Common myeloid progenitor, CD34-positive (primary cell): ENCODE measurements around the gene INTS7.

ENCODE experiments used
- CTCF ChIA-PET: fragments of 350-600 bp; sonication (Branson Sonifier 250); formaldehyde crosslinking; loops from one replicate; lab custom pipeline; 2021; ENCODE audit warnings: antibody characterized with exemption; lab: Charles Lee
- POLR2A ChIA-PET: fragments of 350-600 bp; sonication (Branson Sonifier 250); formaldehyde crosslinking; loops from one replicate; lab custom pipeline; 2021; ENCODE audit warnings: antibody characterized with exemption; lab: Charles Lee
- DNase-seq, 3 donors: peaks; one replicate each; pipeline versions ENCODE4 v3.0.0 to v3.0.0-alpha.2; 2013
- H3K27ac ChIP-seq, 2 experiments: 1 replicate in 1 of 2; 2 replicates in 1 of 2; pipeline ENCODE4 v1.7.0; 2013; ENCODE audit warnings: inconsistent platforms in 2 of 2, low read length in 2 of 2, mild to moderate bottlenecking in 2 of 2, low read depth in 1 of 2, moderate library complexity in 1 of 2; ENCODE audit not compliant: severe bottlenecking in 2 of 2, insufficient read depth in 1 of 2, poor library complexity in 1 of 2
- H3K27me3 ChIP-seq, 5 experiments: replicated peaks in 2 of 5; 1 replicate in 3 of 5; 2 replicates in 2 of 5; pipeline versions ENCODE4 v1.6.1 to v1.7.0; 2013; ENCODE audit warnings: low read length in 4 of 5, mild to moderate bottlenecking in 2 of 5, moderate library complexity in 2 of 5, inconsistent platforms in 1 of 5; ENCODE audit not compliant: insufficient read depth in 5 of 5, control insufficient read depth in 4 of 5
- H3K36me3 ChIP-seq, 4 experiments: 1 replicate in 2 of 4; 2 replicates in 2 of 4; pipeline versions ENCODE4 v1.6.1 to v1.7.0; 2013; ENCODE audit warnings: low read length in 3 of 4, control low read depth in 1 of 4, mild to moderate bottlenecking in 1 of 4; ENCODE audit not compliant: control insufficient read depth in 4 of 4, insufficient read depth in 4 of 4
- H3K4me1 ChIP-seq, 4 experiments: 1 replicate in 3 of 4; 2 replicates in 1 of 4; pipeline versions ENCODE4 v1.6.1 to v1.7.1; 2013; ENCODE audit warnings: low read length in 3 of 4, mild to moderate bottlenecking in 3 of 4, control low read depth in 1 of 4, inconsistent platforms in 1 of 4, moderate library complexity in 1 of 4; ENCODE audit not compliant: control insufficient read depth in 4 of 4, insufficient read depth in 4 of 4; ENCODE audit errors: control extremely low read depth in 1 of 4
- H3K4me3 ChIP-seq, 7 experiments: 1 replicate in 4 of 7; 2 replicates in 3 of 7; pipeline versions ENCODE4 v1.5.1 to v1.7.0; 2013; ENCODE audit warnings: mild to moderate bottlenecking in 7 of 7, low read length in 6 of 7, moderate library complexity in 6 of 7, inconsistent platforms in 2 of 7, low read depth in 2 of 7, control low read depth in 1 of 7; ENCODE audit not compliant: insufficient read depth in 4 of 7, control insufficient read depth in 1 of 7; ENCODE audit errors: extremely low read depth in 1 of 7
- H3K9me3 ChIP-seq, 5 experiments: 1 replicate in 4 of 5; 2 replicates in 1 of 5; pipeline versions ENCODE4 v1.6.1 to v1.7.1; 2013; ENCODE audit warnings: low read length in 4 of 5, mild to moderate bottlenecking in 2 of 5, inconsistent platforms in 1 of 5, low read depth in 1 of 5, moderate library complexity in 1 of 5; ENCODE audit not compliant: control insufficient read depth in 4 of 5, insufficient read depth in 2 of 5; ENCODE audit errors: control extremely low read depth in 1 of 5
- WGBS: methylation state at CpG from one replicate; pipeline ENCODE4 v1.1.5; 2013; ENCODE audit not compliant: insufficient coverage; 5-methylcytosine and 5-hydroxymethylcytosine counted together

Gene INTS7

GRCh38 chr1:211951856-211952255 lies 83.5 kb downstream of the INTS7 start:
- H3K27ac ChIP-seq: peak overlapping the region in 1 of 2 experiments; percentile 31
- peak in 2 of 3 donors; percentile 30 to 42 for DNase-seq
- H3K36me3 ChIP-seq: peaks cover 0 to 19% (median 11%) of the 10 kb centered on the region in 4 experiments
- no peaks in the 10 kb centered on the region for H3K9me3 ChIP-seq
- H3K4me3 ChIP-seq: no peak overlapping the region
- H3K27me3 ChIP-seq: no peaks in the 10 kb centered on the region
- POLR2A ChIA-PET: no interaction called here
- H3K4me1 ChIP-seq: peaks cover 3 to 10% (median 9%) of the 10 kb centered on the region in 4 experiments
- CTCF ChIA-PET: no interaction called here

GRCh38 chr1:211948377-211948776 lies 87.0 kb downstream of the INTS7 start:
- H3K27ac ChIP-seq: no peak overlapping the region
- no peak overlapping the region for H3K4me3 ChIP-seq
- 100% methylated on average over 5 of the region's 5 CpGs for WGBS
- ChIA-PET CTCF (no interaction called here), POLR2A (no interaction called here)
- no peaks in the 10 kb centered on the region for H3K27me3 ChIP-seq
- peaks cover 13 to 44% (median 22%) of the 10 kb centered on the region in 4 experiments for H3K36me3 ChIP-seq
- no peaks in the 10 kb centered on the region for H3K9me3 ChIP-seq
- H3K4me1 ChIP-seq: peaks cover 3 to 10% (median 9%) of the 10 kb centered on the region in 4 experiments
- DNase-seq: no peak

DNA sequence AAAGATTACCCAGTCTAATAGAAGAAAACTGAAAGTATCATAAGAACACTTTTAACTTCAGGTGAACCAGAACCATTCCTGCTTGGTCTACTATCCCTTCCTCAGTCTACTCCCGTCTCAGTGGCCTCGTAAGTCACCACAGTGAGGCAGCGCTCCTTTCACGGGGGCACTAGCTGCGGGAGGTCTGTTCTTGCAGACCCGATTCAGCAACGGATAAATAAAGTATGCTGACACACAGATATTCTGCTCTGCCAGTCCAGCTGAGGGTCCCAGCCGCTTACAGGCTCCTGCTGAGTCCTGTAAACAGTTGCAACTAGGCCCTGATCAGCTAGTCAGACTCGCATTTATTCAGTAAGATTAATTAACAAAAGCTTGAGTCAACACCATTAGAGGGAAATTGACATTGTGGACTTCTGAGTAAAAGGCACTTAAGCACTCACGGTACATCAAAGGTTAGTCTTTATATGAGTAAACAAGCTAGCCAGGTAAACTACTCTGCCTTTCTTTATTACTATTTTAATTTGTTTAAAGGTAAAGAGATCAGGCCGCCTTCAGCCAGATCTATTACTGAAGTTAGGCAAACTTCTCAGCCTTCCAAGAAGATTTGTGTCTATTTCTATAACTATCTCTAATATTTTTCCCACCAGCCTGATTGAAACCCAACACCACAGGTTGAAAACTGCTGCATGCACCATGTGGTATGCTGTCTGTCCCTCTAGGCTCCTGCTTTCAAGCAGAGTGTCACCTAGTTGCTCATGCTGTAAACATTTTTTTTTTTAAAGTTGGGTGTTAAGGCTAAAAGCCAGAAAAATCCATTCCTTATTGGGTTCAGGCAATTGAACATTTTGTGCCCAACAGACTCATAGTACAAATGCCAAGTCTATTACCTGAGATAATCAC lies 87.7 kb downstream of the INTS7 start:
- Histone ChIP-seq H3K4me1 (peaks cover 3 to 10% (median 9%) of the 10 kb centered on the region in 4 experiments), H3K4me3 (no peak overlapping the region), H3K36me3 (peaks cover 15 to 48% (median 23%) of the 10 kb centered on the region in 4 experiments), H3K9me3 (no peaks in the 10 kb centered on the region), H3K27ac (no peak overlapping the region), H3K27me3 (no peaks in the 10 kb centered on the region)
- ChIA-PET CTCF (no interaction called here), POLR2A (no interaction called here)
- no peak for DNase-seq
- WGBS: 99% methylated on average over 10 of the region's 11 CpGs

GRCh38 chr1:211944733-211945500 lies 90.4 kb downstream of the INTS7 start:
- ChIA-PET CTCF (interaction anchor here (1.8 kb wide), 1 partner anchor 25 kb away, joined by 4 read pairs; no protein-coding TSS in a partner anchor), POLR2A (no interaction called here)
- Histone ChIP-seq H3K27me3 (no peaks in the 10 kb centered on the region), H3K27ac (no peak overlapping the region), H3K4me1 (peaks cover 0 to 9% (median 5%) of the 10 kb centered on the region in 4 experiments), H3K4me3 (no peak overlapping the region), H3K9me3 (no peaks in the 10 kb centered on the region), H3K36me3 (peaks cover 16 to 55% (median 26%) of the 10 kb centered on the region in 4 experiments)
- DNase-seq: no peak
- WGBS: 100% methylated on average over 5 of the region's 10 CpGs

GRCh38 chr1:211942583-211942982 lies 92.8 kb downstream of the INTS7 start:
- Histone ChIP-seq H3K4me3 (no peak overlapping the region), H3K9me3 (no peaks in the 10 kb centered on the region), H3K27me3 (no peaks in the 10 kb centered on the region), H3K4me1 (peaks cover 0 to 9% (median 6%) of the 10 kb centered on the region in 4 experiments), H3K36me3 (peaks cover 15 to 48% (median 25%) of the 10 kb centered on the region in 4 experiments), H3K27ac (no peak overlapping the region)
- POLR2A ChIA-PET: no interaction called here
- WGBS: 100% methylated on average over 3 of the region's 3 CpGs
- no peak for DNase-seq
- CTCF ChIA-PET: interaction anchor here (1.4 kb wide), 1 partner anchor 8 kb away, joined by 3 read pairs; no protein-coding TSS in a partner anchor

GRCh38 chr1:211939876-211940468 lies 95.4 kb downstream of the INTS7 start:
- no peaks in the 10 kb centered on the region for H3K27me3 ChIP-seq
- CTCF ChIA-PET: interaction anchor here (1.4 kb wide), 1 partner anchor 259 kb away, joined by 5 read pairs; no protein-coding TSS in a partner anchor
- no peak overlapping the region for H3K27ac ChIP-seq
- no peaks in the 10 kb centered on the region for H3K9me3 ChIP-seq
- 100% methylated on average over 2 of the region's 3 CpGs for WGBS
- DNase-seq: peak in 1 of 3 donors; percentile 11
- POLR2A ChIA-PET: no interaction called here
- peaks cover 8 to 35% (median 19%) of the 10 kb centered on the region in 4 experiments for H3K36me3 ChIP-seq
- no peak overlapping the region for H3K4me3 ChIP-seq
- peaks cover 0 to 15% (median 6%) of the 10 kb centered on the region in 4 experiments for H3K4me1 ChIP-seq
